HepG2 (cell line): ENCODE results near the gene ATG2A. TPM values are rescaled to one million over a fixed set of nuclear protein-coding genes. Genes with fewer than 3 reads are reported as not detected.

ENCODE experiments used
- ATF7-NPFF ChIP-seq: sonication (generic); formaldehyde crosslinking; IDR thresholded peaks from 2 replicates; pipeline ENCODE4 v1.8.1; 2023; ENCODE audit warnings: mild to moderate bottlenecking, low read depth, missing genetic modification reagents, moderate library complexity
- EHMT2 ChIP-seq: fragments of 200-600 bp; sonication (generic); IDR thresholded peaks from 2 replicates; pipeline ENCODE4 v1.7.0; 2017; ENCODE audit warnings: antibody characterized with exemption, low read depth, low read length, borderline replicate concordance
- HDAC1 ChIP-seq: sonication (generic); formaldehyde crosslinking; IDR thresholded peaks from 2 replicates; pipeline ENCODE4 v1.5.1; 2020; ENCODE audit warnings: mild to moderate bottlenecking, missing genetic modification reagents
- MTERF4 ChIP-seq: sonication (generic); formaldehyde crosslinking; IDR thresholded peaks from 2 replicates; pipeline ENCODE4 v1.8.0; 2023; ENCODE audit warnings: mild to moderate bottlenecking, missing genetic modification reagents
- NR2F6 ChIP-seq, 2 experiments: IDR thresholded peaks; 2 replicates each; pipeline ENCODE4 v1.6.1; 2016; ENCODE audit warnings: antibody characterized with exemption in 1 of 2, mild to moderate bottlenecking in 1 of 2
- POLR2A ChIP-seq, 2 experiments: IDR thresholded peaks; 2 replicates each; pipeline ENCODE4 v1.6.1; 2011; ENCODE audit warnings: low read depth in 2 of 2, low read length in 2 of 2, mild to moderate bottlenecking in 1 of 2, moderate library complexity in 1 of 2; ENCODE audit not compliant: insufficient read depth in 1 of 2
- RBFOX2 ChIP-seq: fragments of 200-400 bp; formaldehyde crosslinking; IDR thresholded peaks from 2 replicates; pipeline ENCODE4 v1.6.1; 2017; ENCODE audit warnings: low read depth, mild to moderate bottlenecking, low read length
- TBX2 ChIP-seq: sonication (generic); formaldehyde crosslinking; IDR thresholded peaks from 2 replicates; pipeline ENCODE4 v1.5.0; 2020; ENCODE audit warnings: missing genetic modification reagents, mild to moderate bottlenecking, borderline replicate concordance
- TERF1 ChIP-seq: sonication (generic); formaldehyde crosslinking; IDR thresholded peaks from 2 replicates; pipeline ENCODE4 v1.8.0; 2022; ENCODE audit warnings: mild to moderate bottlenecking, missing genetic modification reagents, moderate library complexity
- TFAP4 ChIP-seq: sonication (generic); IDR thresholded peaks from 2 replicates; pipeline ENCODE4 v1.6.1; 2016; ENCODE audit warnings: low read depth, borderline replicate concordance
- YEATS4 ChIP-seq: sonication (generic); formaldehyde crosslinking; IDR thresholded peaks from 2 replicates; pipeline ENCODE4 v1.4.0; 2020; ENCODE audit warnings: missing genetic modification reagents, borderline replicate concordance
- ZMYM3 ChIP-seq: sonication (generic); formaldehyde crosslinking; IDR thresholded peaks from 2 replicates; pipeline ENCODE4 v1.5.1; 2020; ENCODE audit warnings: mild to moderate bottlenecking, missing genetic modification reagents
- ZNF468 ChIP-seq: sonication (generic); formaldehyde crosslinking; IDR thresholded peaks from 2 replicates; pipeline ENCODE4 v1.8.0; 2022; ENCODE audit warnings: mild to moderate bottlenecking, moderate library complexity, missing genetic modification reagents
- ZNF609 ChIP-seq: sonication (generic); formaldehyde crosslinking; IDR thresholded peaks from 2 replicates; pipeline ENCODE4 v1.4.0; 2020; ENCODE audit warnings: mild to moderate bottlenecking, missing genetic modification reagents, borderline replicate concordance
- ZNF614 ChIP-seq: IDR thresholded peaks from 2 replicates; pipeline ENCODE4 v1.6.1; 2018; ENCODE audit warnings: missing biosample characterization, missing genetic modification reagents, inconsistent platforms, borderline replicate concordance
- ZNF800 ChIP-seq: sonication (generic); formaldehyde crosslinking; IDR thresholded peaks from 2 replicates; pipeline ENCODE4 v1.4.0; 2020; ENCODE audit warnings: missing genetic modification reagents
- polyA plus RNA-seq, 8 experiments: library from polyadenylated mRNA; depleted of rRNA in 3 of 8; stranded (reverse) in 7 of 8; unstranded in 1 of 8; fragments of >200 nt; fragmentation: Illumina TruSeq in 4 of 8; extraction: Trizol in 4 of 8; gene quantifications; 2 replicates each; pipeline versions ENCODE4 v1.2.1 to v1.2.3, GENCODE V29; 2011 to 2016; ENCODE audit warnings: low read depth in 4 of 8, missing spikeins in 1 of 8, mixed read lengths in 1 of 8; ENCODE audit not compliant: insufficient read depth in 1 of 8
- total RNA-seq, 5 experiments: library from RNA; depleted of rRNA; stranded (reverse); fragments of >200 nt; fragmentation: Illumina TruSeq; extraction: Trizol; gene quantifications; 2 replicates each; pipeline ENCODE4 v1.2.3, GENCODE V29; 2016; ENCODE audit warnings: low read depth in 1 of 5

Gene ATG2A
- total and polyA plus RNA-seq, 2 of the 13 experiments (the other 11 are each of a cell fraction or from before 2014, with no cell fraction given), result 6.7 to 8.0 TPM

- peak; percentile 68; the same call in 1 of the 2 replicates for TF ChIP-seq TBX2 (CRISPR knock-in tag)
- peak; percentile 73; the same call in 1 of the 2 replicates for TF ChIP-seq ZNF614 (CRISPR knock-in tag)
- TF ChIP-seq NR2F6 (IDR thresholded peaks at IDR 0.05), result no peak
- TF ChIP-seq NR2F6 (CRISPR knock-in tag; IDR thresholded peaks at IDR 0.05), result 0 out of 2 replicates have a peak, but pooled peaks have one; percentile 19
- TF ChIP-seq YEATS4 (CRISPR knock-in tag), result 0 out of 2 replicates have a peak, but pooled peaks have one; percentile 1
- TF ChIP-seq ZNF800 (CRISPR knock-in tag), result peak; percentile 49; the same call in 1 of the 2 replicates
- no peak for TF ChIP-seq TERF1 (CRISPR knock-in tag)
- no peak for TF ChIP-seq MTERF4
- 0 out of 2 replicates have a peak, but pooled peaks have one; percentile 5 for TF ChIP-seq RBFOX2
- TF ChIP-seq ZNF468 (CRISPR knock-in tag), result no peak
- no peak for TF ChIP-seq ATF7-NPFF (CRISPR knock-in tag)
- TF ChIP-seq ZMYM3 (CRISPR knock-in tag), result no peak
- no peak for TF ChIP-seq TFAP4
- TF ChIP-seq HDAC1 (CRISPR knock-in tag), result peak; percentile 25; the same call in 1 of the 2 replicates
- peak; percentile 66 to 91 for TF ChIP-seq POLR2A (IDR thresholded peaks at IDR 0.05; ENCODE audit: insufficient read depth in 1 of 2, low read depth in 2 of 2, low read length in 2 of 2)
- TF ChIP-seq EHMT2, result no peak
- no peak for TF ChIP-seq ZNF609 (CRISPR knock-in tag)
Observed at GRCh38 chr11:64935359-64936081, 18.5 kb upstream of the ATG2A start, which contains the start of gene GPHA2 (continued).
